Heart right ventricle (tissue), 16 donors: ENCODE measurements around the gene SERINC2. TPM values are rescaled to one million over a fixed set of nuclear protein-coding genes. Genes with fewer than 3 reads are reported as not detected.

Experiments
- ATAC-seq, 8 donors: fragments of 200-7000 bp; cut with Tn5 transposase; one replicate each; pipeline ENCODE4 v1.9.1; 2020; ENCODE audit warnings: mild to moderate bottlenecking in 8 of 8, moderate library complexity in 8 of 8, moderate number of reproducible peaks in 1 of 8
- DNase-seq, 2 donors: peaks; one replicate each; pipeline ENCODE4 v3.0.0-alpha.2; 2020
- H3K27ac ChIP-seq, 10 donors: fragments of 200-600 bp; sonication (generic) in 2 of 10; one replicate each; pipeline versions ENCODE4 v1.5.0 to v1.8.0; 2020 to 2022; ENCODE audit warnings: mild to moderate bottlenecking in 3 of 10
- H3K27me3 ChIP-seq, 7 donors: fragments of 200-600 bp; one replicate each; pipeline ENCODE4 v1.8.0; 2021 to 2022; ENCODE audit warnings: mild to moderate bottlenecking in 2 of 7
- H3K36me3 ChIP-seq, 9 donors: fragments of 200-600 bp; sonication (generic) in 1 of 9; one replicate each; pipeline versions ENCODE4 v1.5.0 to v1.8.0; 2020 to 2022; ENCODE audit warnings: mild to moderate bottlenecking in 2 of 9
- H3K4me1 ChIP-seq, 9 donors: fragments of 200-600 bp; sonication (generic) in 1 of 9; one replicate each; pipeline versions ENCODE4 v1.5.0 to v1.8.0; 2020 to 2022; ENCODE audit warnings: mild to moderate bottlenecking in 4 of 9
- H3K4me3 ChIP-seq, 10 donors: fragments of 200-600 bp; sonication (generic) in 2 of 10; one replicate each; pipeline versions ENCODE4 v1.5.0 to v1.8.0; 2020 to 2022; ENCODE audit warnings: mild to moderate bottlenecking in 7 of 10, moderate library complexity in 2 of 10
- H3K9me3 ChIP-seq, 11 donors: fragments of 200-600 bp in 10 of 11; sonication (generic) in 2 of 11; one replicate each; pipeline versions ENCODE4 v1.5.0 to v1.8.0; 2013 to 2022; ENCODE audit warnings: mild to moderate bottlenecking in 2 of 11, control low read depth in 1 of 11, moderate library complexity in 1 of 11
- CTCF ChIP-seq, 9 donors: fragments of 200-600 bp; sonication (generic) in 2 of 9; IDR thresholded peaks; one replicate each; pipeline versions ENCODE4 v1.5.0 to v1.8.0; 2021 to 2022; ENCODE audit warnings: antibody characterized with exemption in 9 of 9, mild to moderate bottlenecking in 5 of 9, moderate library complexity in 1 of 9
- WGBS, 2 donors: extraction: QIAGEN DNeasy Blood & Tissue Kit; methylation state at CpG; one replicate each; pipeline ENCODE4 v1.1.7; 2013; ENCODE audit warnings: inconsistent platforms in 1 of 2; 5-methylcytosine and 5-hydroxymethylcytosine counted together
- intact Hi-C, 10 donors: fragments of 100-400 bp; cut with DNase I; formaldehyde crosslinking; loops; one replicate each; pipeline versions ENCODE4 v1.11.1 to v1.14.2; 2022
- polyA plus RNA-seq, 2 donors: library from polyadenylated mRNA; stranded (reverse); fragments of 200-250 nt; gene quantifications; one replicate each; pipeline ENCODE4 v1.2.3, GENCODE V29; 2013
- total RNA-seq, 10 donors: library from RNA; stranded (reverse); fragmentation: NEBNext Ultra II Directional in 3 of 10; extraction: Animal tissue kit (Norgen Biotek cat#: 25700) in 3 of 10; gene quantifications; one replicate each; pipeline versions ENCODE4 v1.2.1 to v1.2.4, GENCODE V29; 2021 to 2023
- donor health status: Arrhythmogenic right ventricular cardiomyopathy.
- donor health status: ischemic (EF 13 %, LVEDD 7.1; RV severe dilation, severe dysfunction).
- donor health status: healthy with polysubstance abuse.
- donor health status: DM: no; HTN: yes; CAD: no.
- donor health status: DM: no; HTN: no; CAD: no.
- donor health status: ischemic (EF 25% LVEDD 6.9; RV normal size, moderate dysfunction).
- donor health status: ischemic (EF 25% LVEDD 5.7; RV mildly dilated, moderate dysfunction).
- donor health status: healthy.
- donor health status: DM: yes; HTN: yes; CAD: no.
- donor health status: Ischemic cardiomyopathy.
- donor health status: ischemic (EF 35%, LVEDD 5.7; RV mildly dilated, moderate dysfunction).
- donor health status: nonischemic (EF 11% LVEDD 7.7; RV severe dilation, severe dysfunction).
- donor health status: DM: yes; HTN: yes; CAD: no.
- donor health status: PGD.
- donor health status: ischemic (EF 29% LVEDD 5.4; RV normal size, mild dysfunction).
- donor health status: nonischemic (EF 23%, LVEDD 6.1; RV moderate dilation, normal function).

SERINC2 gene
- total and polyA plus RNA-seq, 12 donors = 0.71 to 7.6 (median 1.9) TPM

- H3K27ac ChIP-seq = no peak overlapping the region
- H3K9me3 ChIP-seq = no peaks in the 10 kb centered on the region
- intact Hi-C loops = no loop called here
- WGBS, 2 donors = 58 to 61% methylated on average over 10 of the region's 10 CpGs
- no peaks in the 10 kb centered on the region for H3K27me3 ChIP-seq
- DNase-seq = no peak
- no peak overlapping the region for H3K4me3 ChIP-seq
- H3K4me1 ChIP-seq = peaks cover 0 to 20% (median 7%) of the 10 kb centered on the region in 9 donors
- no peak for ATAC-seq
- TF ChIP-seq CTCF (IDR thresholded peaks at IDR 0.05) = no peak
- H3K36me3 ChIP-seq = no peaks in the 10 kb centered on the region
Observed at GRCh38 chr1:31387612-31388011, 25.4 kb upstream of the SERINC2 start.

GRCh38 chr1:31389616-31390015, 23.4 kb upstream of the SERINC2 start:
- Histone ChIP-seq H3K27me3 (peaks cover 0 to 4% (median 0%) of the 10 kb centered on the region in 7 donors), H3K27ac (no peak overlapping the region), H3K9me3 (no peaks in the 10 kb centered on the region), H3K36me3 (no peaks in the 10 kb centered on the region), H3K4me1 (peaks cover 0 to 8% (median 4%) of the 10 kb centered on the region in 9 donors), H3K4me3 (no peak overlapping the region)
- WGBS, 2 donors = 90 to 95% methylated on average over 7 of the region's 7 CpGs
- intact Hi-C loops = loop anchor here in 2 of 10 donors (10.0 kb wide), 1 partner anchor 155 kb away; no protein-coding TSS in a partner anchor
- TF ChIP-seq CTCF (IDR thresholded peaks at IDR 0.05) = no peak
- DNase-seq (no peak), ATAC-seq (no peak)

GRCh38 chr1:31390071-31390470, 22.9 kb upstream of the SERINC2 start:
- 86 to 92% methylated on average over 7 of the region's 7 CpGs for WGBS, 2 donors
- DNase-seq (no peak), ATAC-seq (no peak)
- H3K27me3 ChIP-seq = peaks cover 0 to 4% (median 0%) of the 10 kb centered on the region in 7 donors
- no peak overlapping the region for H3K27ac ChIP-seq
- no peak for TF ChIP-seq CTCF (IDR thresholded peaks at IDR 0.05)
- no peaks in the 10 kb centered on the region for H3K36me3 ChIP-seq
- intact Hi-C loops = loop anchor here in 2 of 10 donors (10.0 kb wide), 1 partner anchor 155 kb away; no protein-coding TSS in a partner anchor
- H3K4me1 ChIP-seq = peaks cover 0 to 12% (median 4%) of the 10 kb centered on the region in 9 donors
- H3K4me3 ChIP-seq = no peak overlapping the region
- H3K9me3 ChIP-seq = no peaks in the 10 kb centered on the region

GRCh38 chr1:31393463-31393862, 19.6 kb upstream of the SERINC2 start:
- no peak for ATAC-seq
- no peaks in the 10 kb centered on the region for H3K9me3 ChIP-seq
- peaks cover 0 to 22% (median 4%) of the 10 kb centered on the region in 9 donors for H3K4me1 ChIP-seq
- H3K27ac ChIP-seq = no peak overlapping the region
- no peaks in the 10 kb centered on the region for H3K36me3 ChIP-seq
- intact Hi-C loops = loop anchor here in 2 of 10 donors (10.0 kb wide), 1 partner anchor 151 kb away; no protein-coding TSS in a partner anchor
- TF ChIP-seq CTCF (IDR thresholded peaks at IDR 0.05) = no peak
- H3K27me3 ChIP-seq = peaks cover 0 to 4% (median 0%) of the 10 kb centered on the region in 7 donors
- H3K4me3 ChIP-seq = no peak overlapping the region
- DNase-seq = no peak
